HG03442 (cell line): ENCODE results near the gene CA9.

ENCODE experiments used
- ATAC-seq: cut with Tn5 transposase; IDR thresholded peaks from one replicate; pipeline ENCODE4 v1.9.1; 2021; ENCODE audit warnings: mild to moderate bottlenecking, moderate library complexity; ENCODE audit not compliant: unreplicated experiment

CA9 gene

DNA sequence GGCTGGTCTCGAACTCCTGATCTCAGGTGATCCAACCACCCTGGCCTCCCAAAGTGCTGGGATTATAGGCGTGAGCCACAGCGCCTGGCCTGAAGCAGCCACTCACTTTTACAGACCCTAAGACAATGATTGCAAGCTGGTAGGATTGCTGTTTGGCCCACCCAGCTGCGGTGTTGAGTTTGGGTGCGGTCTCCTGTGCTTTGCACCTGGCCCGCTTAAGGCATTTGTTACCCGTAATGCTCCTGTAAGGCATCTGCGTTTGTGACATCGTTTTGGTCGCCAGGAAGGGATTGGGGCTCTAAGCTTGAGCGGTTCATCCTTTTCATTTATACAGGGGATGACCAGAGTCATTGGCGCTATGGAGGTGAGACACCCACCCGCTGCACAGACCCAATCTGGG lies 1.5 kb downstream of the CA9 start:
- ATAC-seq, result no peak

DNA sequence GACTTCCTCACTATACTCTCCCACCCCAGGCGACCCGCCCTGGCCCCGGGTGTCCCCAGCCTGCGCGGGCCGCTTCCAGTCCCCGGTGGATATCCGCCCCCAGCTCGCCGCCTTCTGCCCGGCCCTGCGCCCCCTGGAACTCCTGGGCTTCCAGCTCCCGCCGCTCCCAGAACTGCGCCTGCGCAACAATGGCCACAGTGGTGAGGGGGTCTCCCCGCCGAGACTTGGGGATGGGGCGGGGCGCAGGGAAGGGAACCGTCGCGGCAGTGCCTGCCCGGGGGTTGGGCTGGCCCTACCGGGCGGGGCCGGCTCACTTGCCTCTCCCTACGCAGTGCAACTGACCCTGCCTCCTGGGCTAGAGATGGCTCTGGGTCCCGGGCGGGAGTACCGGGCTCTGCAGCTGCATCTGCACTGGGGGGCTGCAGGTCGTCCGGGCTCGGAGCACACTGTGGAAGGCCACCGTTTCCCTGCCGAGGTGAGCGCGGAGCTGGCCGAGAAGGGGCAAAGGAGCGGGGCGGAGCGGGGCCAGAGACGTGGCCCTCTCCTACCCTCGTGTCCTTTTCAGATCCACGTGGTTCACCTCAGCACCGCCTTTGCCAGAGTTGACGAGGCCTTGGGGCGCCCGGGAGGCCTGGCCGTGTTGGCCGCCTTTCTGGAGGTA lies 2.1 kb downstream of the CA9 start:
- ATAC-seq, result no peak

DNA sequence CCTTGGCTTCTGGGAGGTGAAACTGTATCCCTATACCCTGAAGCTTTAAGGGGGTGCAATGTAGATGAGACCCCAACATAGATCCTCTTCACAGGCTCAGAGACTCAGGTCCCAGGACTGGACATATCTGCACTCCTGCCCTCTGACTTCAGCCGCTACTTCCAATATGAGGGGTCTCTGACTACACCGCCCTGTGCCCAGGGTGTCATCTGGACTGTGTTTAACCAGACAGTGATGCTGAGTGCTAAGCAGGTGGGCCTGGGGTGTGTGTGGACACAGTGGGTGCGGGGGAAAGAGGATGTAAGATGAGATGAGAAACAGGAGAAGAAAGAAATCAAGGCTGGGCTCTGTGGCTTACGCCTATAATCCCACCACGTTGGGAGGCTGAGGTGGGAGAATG lies 5.4 kb downstream of the CA9 start:
- ATAC-seq, result no peak

DNA sequence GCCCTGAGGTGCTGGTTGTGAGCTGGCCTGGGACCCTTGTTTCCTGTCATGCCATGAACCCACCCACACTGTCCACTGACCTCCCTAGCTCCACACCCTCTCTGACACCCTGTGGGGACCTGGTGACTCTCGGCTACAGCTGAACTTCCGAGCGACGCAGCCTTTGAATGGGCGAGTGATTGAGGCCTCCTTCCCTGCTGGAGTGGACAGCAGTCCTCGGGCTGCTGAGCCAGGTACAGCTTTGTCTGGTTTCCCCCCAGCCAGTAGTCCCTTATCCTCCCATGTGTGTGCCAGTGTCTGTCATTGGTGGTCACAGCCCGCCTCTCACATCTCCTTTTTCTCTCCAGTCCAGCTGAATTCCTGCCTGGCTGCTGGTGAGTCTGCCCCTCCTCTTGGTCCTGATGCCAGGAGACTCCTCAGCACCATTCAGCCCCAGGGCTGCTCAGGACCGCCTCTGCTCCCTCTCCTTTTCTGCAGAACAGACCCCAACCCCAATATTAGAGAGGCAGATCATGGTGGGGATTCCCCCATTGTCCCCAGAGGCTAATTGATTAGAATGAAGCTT lies 6.1 kb downstream of the CA9 start:
- ATAC-seq, result no peak

DNA sequence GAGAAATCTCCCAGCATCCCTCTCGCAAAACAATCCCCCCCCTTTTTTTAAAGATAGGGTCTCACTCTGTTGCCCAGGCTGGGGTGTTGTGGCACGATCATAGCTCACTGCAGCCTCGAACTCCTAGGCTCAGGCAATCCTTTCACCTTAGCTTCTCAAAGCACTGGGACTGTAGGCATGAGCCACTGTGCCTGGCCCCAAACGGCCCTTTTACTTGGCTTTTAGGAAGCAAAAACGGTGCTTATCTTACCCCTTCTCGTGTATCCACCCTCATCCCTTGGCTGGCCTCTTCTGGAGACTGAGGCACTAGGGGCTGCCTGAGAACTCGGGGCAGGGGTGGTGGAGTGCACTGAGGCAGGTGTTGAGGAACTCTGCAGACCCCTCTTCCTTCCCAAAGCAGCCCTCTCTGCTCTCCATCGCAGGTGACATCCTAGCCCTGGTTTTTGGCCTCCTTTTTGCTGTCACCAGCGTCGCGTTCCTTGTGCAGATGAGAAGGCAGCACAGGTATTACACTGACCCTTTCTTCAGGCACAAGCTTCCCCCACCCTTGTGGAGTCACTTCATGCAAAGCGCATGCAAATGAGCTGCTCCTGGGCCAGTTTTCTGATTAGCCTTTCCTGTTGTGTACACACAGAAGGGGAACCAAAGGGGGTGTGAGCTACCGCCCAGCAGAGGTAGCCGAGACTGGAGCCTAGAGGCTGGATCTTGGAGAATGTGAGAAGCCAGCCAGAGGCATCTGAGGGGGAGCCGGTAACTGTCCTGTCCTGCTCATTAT lies 6.8 kb downstream of the CA9 start:
- ATAC-seq, result no peak

DNA sequence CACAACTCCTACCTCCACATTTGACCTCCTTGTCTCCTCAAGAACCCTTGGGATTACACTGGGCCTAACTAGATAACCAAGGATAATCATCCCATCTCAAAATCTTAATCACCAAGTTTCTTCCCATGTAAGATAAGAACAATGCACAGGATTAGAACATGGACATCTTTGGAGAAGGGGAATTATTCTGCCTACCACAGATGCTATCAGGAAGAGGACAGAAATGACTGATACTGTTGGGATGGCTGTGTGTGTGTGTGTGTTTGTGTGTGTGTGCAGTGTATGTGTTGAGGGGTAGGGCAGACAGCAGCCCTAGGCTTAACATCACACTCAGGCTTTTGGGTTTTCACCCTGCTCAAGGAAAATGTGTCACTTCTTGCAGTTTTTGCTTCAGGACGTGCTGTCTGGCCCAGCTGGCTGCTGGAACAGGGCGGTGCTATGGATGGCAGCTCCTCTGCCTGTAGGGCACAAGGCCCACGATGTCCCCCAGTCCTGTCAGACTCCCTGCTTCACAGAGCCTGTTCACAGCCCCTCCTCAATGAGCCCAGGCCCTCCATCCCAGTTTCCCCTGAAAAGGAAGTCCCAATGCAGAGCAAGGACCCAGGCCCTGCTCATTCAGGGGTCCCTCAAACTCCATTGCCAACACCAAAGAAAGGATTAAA lies 7.7 kb downstream of the CA9 start:
- ATAC-seq, result no peak

DNA sequence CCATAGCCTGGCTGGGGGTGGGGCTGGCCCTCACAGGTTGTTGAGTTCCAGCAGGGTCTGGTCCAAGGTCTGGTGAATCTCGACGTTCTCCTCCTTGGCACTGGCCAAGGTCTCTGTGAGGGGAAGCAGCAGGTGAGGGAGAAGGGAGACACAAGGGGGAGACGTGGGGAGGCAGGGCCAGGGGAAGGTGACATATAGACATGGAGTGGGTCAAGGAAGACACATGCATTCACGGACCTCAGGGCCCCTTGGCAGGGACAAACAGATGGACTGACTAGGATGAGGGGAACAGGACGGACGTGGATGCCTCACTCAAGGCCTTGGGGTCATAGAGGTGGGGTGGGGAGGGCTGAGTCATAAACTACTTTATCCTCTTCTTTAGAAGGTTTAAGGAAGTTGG lies 8.3 kb downstream of the CA9 start:
- no peak for ATAC-seq

DNA sequence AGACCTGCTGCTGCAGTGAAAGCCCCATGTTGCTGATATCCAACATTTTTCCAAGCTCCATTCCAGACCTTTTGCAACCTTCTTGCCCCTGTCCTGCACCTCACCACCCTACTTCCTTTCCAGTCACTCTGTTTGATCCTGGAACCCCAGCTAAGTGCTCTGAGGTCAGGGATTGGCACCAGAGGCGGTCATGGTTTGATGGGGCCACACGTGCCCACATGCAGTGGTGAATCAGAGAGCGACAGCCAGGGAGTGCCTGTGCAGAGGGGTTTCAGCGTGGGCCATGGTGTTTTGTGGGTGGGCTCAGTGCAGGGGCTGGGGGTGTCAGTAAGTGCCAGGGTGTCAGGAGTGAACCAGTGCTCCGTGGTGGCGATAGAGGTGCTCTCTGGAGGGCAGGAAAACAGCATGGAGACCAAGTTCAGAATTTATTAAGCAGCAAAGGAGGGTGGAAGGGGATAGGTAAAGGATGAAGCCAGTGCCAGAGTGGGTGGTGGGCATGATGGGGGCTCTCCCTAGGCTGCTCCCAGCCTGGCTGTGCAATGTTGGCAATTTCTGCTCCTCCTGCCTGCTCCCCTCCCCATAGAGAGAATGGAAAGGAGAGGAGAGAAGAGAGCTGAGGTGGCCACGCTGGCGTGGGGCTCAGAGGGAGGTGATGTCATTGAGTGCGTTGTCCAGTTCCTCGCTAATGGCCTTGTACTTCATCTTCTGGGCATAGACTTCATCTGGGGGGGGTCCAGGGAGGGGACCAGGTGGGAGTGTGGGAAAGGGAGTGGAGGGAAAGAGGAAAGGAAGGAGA lies 9.0 kb downstream of the CA9 start:
- no peak for ATAC-seq

DNA sequence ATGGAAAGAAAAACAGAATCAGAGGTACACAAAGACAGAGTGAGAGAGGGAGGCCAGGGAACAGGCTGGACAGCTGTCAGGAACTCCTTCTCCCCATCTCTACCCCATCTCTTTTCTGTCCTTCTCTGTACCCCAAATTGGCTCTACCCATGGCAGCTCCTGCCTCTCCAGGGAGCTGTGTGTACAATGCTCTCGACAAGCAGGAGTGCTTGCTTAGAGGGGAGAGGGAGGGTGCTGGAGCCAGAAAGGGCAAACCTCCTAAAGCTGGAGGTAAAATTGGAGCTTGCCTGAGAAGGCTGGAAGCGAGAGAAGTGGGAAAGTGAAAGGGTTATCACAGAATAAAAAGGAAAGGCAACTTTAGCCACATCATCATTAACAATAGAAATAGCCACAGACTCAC lies 9.6 kb downstream of the CA9 start:
- ATAC-seq, result no peak

DNA sequence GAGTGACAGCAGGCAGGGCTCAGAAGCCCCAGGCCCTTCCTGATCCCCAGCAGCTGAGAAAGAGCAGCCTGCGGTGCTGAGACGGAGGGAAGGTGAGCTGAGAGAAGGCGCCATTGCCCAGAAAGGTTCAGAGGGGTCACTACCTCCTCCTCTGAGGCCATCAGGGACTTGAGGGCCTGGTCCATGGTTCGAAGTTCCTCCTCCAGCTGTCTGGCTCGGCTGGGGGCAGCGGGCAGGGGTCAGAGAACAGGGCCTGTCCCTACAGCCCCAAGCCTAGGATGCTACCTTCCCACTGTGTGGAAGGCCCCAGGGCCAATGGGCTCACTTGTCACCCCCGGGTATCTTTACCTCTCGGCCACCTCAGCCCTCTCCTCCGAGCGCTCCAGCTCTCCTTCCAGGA lies 11.2 kb downstream of the CA9 start:
- ATAC-seq, result no peak

DNA sequence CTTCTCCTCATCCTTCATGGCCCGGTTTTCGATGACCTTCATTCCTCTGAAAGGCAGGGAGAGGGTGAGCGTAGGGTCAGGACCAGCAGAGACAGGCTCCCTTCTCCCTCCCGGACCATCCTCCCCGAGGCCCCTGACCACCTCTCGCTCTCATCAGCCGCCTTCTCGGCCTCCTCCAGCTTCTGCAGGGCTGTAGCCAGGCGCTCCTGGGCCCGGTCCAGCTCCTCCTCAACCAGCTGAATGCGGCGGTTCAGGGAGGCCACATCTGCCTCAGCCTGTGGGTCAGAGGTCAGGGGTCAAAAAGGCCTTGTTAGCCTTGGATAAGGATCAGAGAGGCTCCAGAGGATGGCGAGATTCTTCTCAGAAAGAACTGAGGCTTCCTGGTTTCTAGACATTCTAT lies 11.8 kb downstream of the CA9 start:
- ATAC-seq, result no peak

DNA sequence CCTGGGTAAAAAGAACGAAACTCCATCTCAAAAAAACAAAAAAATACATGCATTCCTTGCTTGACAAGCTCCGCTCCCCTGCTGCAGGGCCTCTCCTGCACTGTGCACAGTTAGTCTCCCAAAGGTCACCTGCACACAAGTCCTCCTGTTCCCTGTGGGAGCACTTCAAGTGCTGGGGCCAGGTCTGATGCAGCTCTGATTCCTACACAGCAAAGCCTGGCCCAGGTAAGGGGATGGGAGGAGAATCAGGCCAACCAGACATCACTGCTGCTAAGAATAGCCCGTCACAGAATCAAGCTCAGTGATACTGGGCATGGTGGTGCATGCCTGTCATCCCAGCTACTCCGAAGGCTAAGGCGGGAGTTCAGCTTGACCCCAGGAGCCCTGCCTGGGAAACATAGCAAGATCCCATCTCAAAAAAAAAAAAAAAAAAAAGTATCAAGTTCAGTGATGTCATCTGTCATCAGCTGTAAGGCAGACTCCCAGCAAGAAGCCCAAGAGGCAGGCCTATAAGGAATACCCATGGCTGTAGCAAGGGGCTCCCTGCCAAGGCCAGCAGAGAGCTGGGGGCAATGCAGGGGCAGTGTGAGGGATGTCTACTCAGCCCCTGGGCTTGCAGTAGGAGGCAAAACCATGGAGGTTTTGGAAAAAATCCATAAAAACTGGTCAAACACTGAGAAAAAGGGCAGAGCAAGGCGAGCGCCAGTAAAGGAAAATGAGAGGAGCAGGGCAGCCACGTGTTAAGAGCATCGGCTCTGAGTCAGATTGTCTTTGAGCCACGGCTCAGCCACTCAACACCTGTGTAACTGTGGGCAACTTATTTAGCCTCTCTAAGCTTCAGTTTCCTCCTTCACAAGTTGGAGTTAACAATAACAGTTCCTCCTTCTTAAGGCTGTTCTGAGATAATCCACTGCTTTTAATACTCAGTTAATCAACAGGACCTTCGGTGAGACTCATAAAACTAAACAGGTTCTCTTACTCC lies 12.8 kb downstream of the CA9 start:
- ATAC-seq, result no peak

DNA sequence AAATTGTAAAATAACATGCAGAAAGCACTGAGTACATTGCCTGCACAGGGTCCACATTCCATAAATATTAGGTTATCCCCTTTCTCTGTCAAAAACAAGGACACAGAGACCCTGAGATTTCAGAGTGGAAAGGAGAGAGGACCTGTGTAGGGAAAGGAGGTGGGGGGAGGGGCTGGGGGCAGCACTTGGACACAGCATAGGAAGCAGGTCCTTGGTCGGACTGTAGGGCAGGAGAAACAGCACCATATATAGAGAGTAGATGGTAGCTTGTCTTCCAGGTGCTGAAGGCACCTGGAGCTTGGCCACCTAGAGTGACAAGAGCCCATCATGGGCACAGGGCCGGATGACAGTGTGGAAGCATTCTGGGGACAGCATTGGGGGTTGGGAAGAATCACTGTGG lies 13.6 kb downstream of the CA9 start:
- ATAC-seq, result no peak

DNA sequence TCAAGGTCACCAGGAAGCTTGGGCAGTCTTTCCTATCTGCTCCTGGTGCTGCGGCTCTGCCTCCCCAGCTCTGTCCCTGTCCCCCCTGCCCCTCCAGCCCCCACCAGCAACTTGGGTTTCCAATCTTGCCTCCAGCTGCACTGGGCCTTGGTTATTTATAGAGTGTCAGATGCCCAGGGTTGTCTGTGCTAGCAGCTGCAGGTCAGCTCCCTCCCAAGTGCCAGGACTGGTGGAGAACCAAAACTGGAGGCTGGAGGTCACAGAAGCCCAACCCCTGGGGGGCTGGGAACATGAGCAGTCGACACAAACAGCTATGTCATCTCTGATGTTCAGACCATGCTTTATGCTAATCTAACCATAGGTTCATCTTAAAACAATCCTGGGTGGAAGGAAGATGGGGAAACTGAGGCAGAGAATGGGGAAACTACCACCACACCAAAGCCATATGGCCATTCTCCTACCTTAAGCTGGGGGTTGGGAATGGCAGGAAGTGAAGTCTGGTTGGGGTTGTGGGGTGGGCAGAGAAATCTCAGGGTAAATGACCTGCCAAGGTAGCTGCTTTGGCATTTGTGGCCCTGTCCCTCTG lies 14.3 kb downstream of the CA9 start:
- ATAC-seq, result no peak

DNA sequence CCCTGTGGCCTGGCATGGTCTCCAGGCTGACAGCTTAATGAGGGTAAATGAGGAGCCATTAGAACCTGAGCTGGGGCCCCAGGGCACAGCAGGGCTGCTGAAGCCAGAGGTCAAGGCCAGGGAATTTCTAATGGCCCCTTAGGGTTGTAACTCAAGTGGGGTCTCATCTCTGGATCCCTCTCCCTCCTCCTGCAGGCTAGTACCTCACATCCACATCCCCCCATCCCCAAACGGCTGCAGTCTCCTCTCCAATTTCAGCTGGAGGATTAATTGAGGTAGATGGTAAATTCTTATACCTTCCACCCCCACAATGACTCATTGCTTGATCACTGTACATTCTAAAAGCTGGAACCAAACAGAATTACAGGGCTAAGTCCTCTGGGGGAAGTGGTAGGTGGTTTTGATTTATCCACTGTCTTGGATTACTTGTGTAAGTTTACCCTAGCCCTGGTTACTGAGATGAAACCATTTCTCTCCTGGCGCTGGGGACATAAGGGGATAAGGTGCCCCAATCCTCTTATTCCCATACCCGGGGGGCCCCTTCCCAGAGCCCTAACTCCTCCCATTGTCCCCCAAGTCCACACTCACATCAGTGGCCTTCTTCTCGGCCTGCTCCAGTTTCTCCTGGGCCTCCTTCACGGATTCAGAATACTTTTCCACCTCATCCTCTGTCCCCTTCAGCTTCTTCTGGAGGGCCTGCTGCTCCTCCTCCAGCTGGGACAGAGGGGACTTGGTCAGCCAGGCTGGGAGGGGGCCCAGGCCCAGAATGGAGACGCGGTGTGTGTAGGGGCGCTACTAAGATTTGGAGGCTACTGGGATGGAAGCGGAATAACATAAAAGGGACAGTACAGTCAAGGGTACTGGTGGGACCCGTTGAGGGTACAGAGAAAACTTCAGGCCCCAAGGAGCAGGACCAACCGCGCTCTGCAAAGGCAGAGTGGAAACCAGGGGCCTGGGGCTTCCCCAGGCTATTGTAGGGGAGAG lies 15.1 kb downstream of the CA9 start:
- ATAC-seq, result no peak

DNA sequence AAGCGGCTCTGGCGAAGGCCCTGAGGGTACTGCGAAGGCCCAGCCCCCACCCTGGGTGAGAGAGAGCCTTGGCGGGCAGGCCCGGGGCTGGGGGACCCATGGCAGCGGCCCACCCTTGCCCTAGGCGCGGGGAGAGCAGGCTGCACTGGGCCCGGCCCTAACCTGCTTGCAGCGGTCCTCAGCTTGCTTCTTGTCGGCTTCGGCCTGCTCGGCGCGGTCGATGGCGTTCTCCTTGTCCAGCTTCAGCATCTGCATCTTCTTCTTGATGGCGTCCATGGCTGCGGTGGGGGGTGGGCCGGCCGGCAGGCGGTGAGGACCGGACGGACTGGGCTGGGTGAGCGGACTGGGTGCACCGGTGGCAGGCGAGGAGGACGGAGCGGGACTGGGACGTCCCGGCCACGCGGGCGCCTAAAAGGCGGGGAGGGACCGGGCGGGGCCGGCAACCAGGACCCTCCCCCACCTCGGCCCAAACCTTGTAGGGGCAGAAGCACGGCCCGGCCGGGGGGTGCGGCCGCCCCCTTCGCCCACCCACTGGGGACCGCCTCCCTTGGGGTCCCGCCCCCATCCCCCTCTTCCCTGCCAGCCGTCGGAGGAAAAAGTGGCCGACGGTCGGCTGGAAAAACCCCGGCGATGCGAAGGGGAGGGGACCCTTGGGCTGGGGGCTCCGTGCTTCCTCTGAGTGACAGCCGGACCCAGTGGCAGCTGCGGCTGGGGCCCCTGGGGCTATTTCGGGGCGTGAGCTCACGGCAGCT lies 16.0 kb downstream of the CA9 start, which contains the start of gene TPM2:
TSS of gene TPM2 (minus strand) at position 384 of the 752 bp plus-strand sequence. CDS start at position 276, 108 bp downstream.
- ATAC-seq, result no peak

DNA sequence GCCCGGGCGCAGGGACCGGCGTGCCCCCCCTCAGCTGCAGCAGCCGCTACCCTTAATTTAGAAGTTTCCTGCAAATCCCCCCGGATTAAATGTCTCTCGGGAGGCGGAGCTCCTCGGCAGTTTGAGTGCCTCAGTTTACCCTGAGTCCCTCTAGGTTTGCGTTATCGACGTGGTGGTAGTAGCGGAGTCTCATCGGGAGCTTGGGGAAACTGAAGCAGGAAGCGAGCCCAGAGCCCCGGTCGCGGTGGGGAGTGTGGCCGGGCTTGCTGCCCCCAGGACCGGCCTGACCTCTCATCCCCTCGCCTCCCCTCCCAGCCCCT lies 16.5 kb downstream of the CA9 start:
- ATAC-seq, result no peak
